Liver (tissue), 3 donors: ENCODE measurements around the gene NAP1L4.

ENCODE experiments used
- EGR1 ChIP-seq, 2 donors: IDR thresholded peaks; 2 replicates each; pipeline ENCODE4 v1.6.1; 2016 to 2018; ENCODE audit warnings: antibody characterized with exemption in 2 of 2, low read depth in 2 of 2
- GABPA ChIP-seq, 2 donors: IDR thresholded peaks in 1 of 2; conservative IDR thresholded peaks in 1 of 2; 2 replicates each; pipeline ENCODE4 v1.6.1; 2016; ENCODE audit warnings: antibody characterized with exemption in 2 of 2, mild to moderate bottlenecking in 1 of 2, moderate library complexity in 1 of 2
- HNF4A ChIP-seq, 2 donors: conservative IDR thresholded peaks; 2 replicates each; pipeline ENCODE4 v1.6.1; 2016; ENCODE audit warnings: antibody characterized with exemption in 2 of 2, mild to moderate bottlenecking in 2 of 2
- NR2F2 ChIP-seq: IDR thresholded peaks from 2 replicates; pipeline ENCODE4 v1.6.1; 2016; ENCODE audit warnings: antibody characterized with exemption
- RAD21 ChIP-seq, 2 donors: IDR thresholded peaks; 2 replicates each; pipeline ENCODE4 v1.6.1; 2016; ENCODE audit warnings: antibody characterized with exemption in 2 of 2, mild to moderate bottlenecking in 2 of 2
- RXRA ChIP-seq, 2 donors: IDR thresholded peaks; 2 replicates each; pipeline ENCODE4 v1.6.1; 2017 to 2018; ENCODE audit warnings: antibody characterized with exemption in 2 of 2, mild to moderate bottlenecking in 1 of 2
- SP1 ChIP-seq: IDR thresholded peaks from 2 replicates; pipeline ENCODE4 v1.6.1; 2018; ENCODE audit warnings: antibody characterized with exemption, mild to moderate bottlenecking
- TAF1 ChIP-seq: conservative IDR thresholded peaks from 2 replicates; pipeline ENCODE4 v1.6.1; 2016; ENCODE audit warnings: antibody characterized with exemption, mild to moderate bottlenecking
- TF ChIP-seq, protein P1 (sequence below): fragments of 150-350 bp; IDR thresholded peaks from 2 replicates; pipeline ENCODE4 v1.5.1; 2017; ENCODE audit warnings: improper control_type of control experiment, low read depth, low read length; ENCODE audit not compliant: missing input control
- TF ChIP-seq, protein P2 (sequence below): IDR thresholded peaks from 2 replicates; pipeline ENCODE4 v1.6.1; 2016; ENCODE audit warnings: antibody characterized with exemption, mild to moderate bottlenecking
- TF ChIP-seq, protein P3 (sequence below): IDR thresholded peaks from 2 replicates; pipeline ENCODE4 v1.6.1; 2016; ENCODE audit warnings: antibody characterized with exemption
- donor health status: healthy.
- donor health status: healthy.

DNA sequence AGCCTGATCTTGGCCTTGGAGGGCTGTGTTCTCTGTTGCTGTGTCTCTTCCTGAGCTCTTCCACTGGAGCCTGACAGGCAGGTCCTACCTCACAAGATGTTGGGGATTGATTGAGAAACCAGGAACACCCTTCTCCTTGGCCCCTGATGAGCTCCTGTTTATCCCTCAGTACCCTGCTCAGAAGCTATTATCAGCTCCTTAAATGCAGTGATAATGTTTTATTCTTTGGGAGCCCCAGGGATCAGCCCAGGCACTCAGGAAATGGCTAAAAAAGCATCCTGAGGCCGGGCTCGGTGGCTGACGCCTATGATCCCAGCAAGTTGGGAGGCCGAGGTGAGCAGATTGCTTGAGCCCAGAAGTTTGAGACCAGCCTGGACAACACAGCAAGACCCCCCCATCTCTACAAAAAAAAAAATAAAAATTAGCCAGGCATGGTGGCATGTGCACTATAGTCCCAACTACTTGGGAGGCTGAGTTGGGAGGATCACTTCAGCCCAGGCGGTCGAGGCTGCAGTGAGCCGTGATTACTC, 58.0 kb downstream of the NAP1L4 start:
- TF ChIP-seq RAD21 (IDR thresholded peaks at IDR 0.05) (no peak), NR2F2 (no peak), SP1 (no peak), GABPA (IDR thresholded peaks at IDR 0.05 in 1 of 2, conservative IDR thresholded peaks at IDR 0.05 in 1 of 2) (no peak), EGR1 (IDR thresholded peaks at IDR 0.05; ENCODE audit: low read depth in 2 of 2) (no peak), RXRA (IDR thresholded peaks at IDR 0.05) (no peak), HNF4A (conservative IDR thresholded peaks at IDR 0.05) (no peak), TAF1 (no peak)
- TF ChIP-seq, protein P1, sequence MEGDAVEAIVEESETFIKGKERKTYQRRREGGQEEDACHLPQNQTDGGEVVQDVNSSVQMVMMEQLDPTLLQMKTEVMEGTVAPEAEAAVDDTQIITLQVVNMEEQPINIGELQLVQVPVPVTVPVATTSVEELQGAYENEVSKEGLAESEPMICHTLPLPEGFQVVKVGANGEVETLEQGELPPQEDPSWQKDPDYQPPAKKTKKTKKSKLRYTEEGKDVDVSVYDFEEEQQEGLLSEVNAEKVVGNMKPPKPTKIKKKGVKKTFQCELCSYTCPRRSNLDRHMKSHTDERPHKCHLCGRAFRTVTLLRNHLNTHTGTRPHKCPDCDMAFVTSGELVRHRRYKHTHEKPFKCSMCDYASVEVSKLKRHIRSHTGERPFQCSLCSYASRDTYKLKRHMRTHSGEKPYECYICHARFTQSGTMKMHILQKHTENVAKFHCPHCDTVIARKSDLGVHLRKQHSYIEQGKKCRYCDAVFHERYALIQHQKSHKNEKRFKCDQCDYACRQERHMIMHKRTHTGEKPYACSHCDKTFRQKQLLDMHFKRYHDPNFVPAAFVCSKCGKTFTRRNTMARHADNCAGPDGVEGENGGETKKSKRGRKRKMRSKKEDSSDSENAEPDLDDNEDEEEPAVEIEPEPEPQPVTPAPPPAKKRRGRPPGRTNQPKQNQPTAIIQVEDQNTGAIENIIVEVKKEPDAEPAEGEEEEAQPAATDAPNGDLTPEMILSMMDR: no peak
- TF ChIP-seq, protein P2, sequence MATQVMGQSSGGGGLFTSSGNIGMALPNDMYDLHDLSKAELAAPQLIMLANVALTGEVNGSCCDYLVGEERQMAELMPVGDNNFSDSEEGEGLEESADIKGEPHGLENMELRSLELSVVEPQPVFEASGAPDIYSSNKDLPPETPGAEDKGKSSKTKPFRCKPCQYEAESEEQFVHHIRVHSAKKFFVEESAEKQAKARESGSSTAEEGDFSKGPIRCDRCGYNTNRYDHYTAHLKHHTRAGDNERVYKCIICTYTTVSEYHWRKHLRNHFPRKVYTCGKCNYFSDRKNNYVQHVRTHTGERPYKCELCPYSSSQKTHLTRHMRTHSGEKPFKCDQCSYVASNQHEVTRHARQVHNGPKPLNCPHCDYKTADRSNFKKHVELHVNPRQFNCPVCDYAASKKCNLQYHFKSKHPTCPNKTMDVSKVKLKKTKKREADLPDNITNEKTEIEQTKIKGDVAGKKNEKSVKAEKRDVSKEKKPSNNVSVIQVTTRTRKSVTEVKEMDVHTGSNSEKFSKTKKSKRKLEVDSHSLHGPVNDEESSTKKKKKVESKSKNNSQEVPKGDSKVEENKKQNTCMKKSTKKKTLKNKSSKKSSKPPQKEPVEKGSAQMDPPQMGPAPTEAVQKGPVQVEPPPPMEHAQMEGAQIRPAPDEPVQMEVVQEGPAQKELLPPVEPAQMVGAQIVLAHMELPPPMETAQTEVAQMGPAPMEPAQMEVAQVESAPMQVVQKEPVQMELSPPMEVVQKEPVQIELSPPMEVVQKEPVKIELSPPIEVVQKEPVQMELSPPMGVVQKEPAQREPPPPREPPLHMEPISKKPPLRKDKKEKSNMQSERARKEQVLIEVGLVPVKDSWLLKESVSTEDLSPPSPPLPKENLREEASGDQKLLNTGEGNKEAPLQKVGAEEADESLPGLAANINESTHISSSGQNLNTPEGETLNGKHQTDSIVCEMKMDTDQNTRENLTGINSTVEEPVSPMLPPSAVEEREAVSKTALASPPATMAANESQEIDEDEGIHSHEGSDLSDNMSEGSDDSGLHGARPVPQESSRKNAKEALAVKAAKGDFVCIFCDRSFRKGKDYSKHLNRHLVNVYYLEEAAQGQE: no peak
- TF ChIP-seq, protein P3, sequence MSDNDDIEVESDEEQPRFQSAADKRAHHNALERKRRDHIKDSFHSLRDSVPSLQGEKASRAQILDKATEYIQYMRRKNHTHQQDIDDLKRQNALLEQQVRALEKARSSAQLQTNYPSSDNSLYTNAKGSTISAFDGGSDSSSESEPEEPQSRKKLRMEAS: no peak
